SK-N-SH treated with all-trans-retinoic acid at 6 μM for 48 hours (cell line): Measurements from ENCODE around the gene SAYSD1.

Experiments used
- ARNTL ChIP-seq: fragments of 450-650 bp; formaldehyde crosslinking; IDR thresholded peaks from 2 replicates; pipeline ENCODE4 v1.5.0; 2020; ENCODE audit warnings: low read depth, mild to moderate bottlenecking, moderate library complexity, borderline replicate concordance
- CSDC2 ChIP-seq: fragments of 250-450 bp; sonication (Bioruptor Pico); IDR thresholded peaks from 2 replicates; pipeline ENCODE4 v1.5.0; 2020; ENCODE audit warnings: mild to moderate bottlenecking, moderate library complexity
- ISL1 ChIP-seq: fragments of 250-450 bp; sonication (Bioruptor Pico); IDR thresholded peaks from 2 replicates; pipeline ENCODE4 v2.1.2; 2022; ENCODE audit warnings: mild to moderate bottlenecking, moderate library complexity
- POU6F1 ChIP-seq: fragments of 250-450 bp; sonication (Bioruptor Pico); IDR thresholded peaks from 2 replicates; pipeline ENCODE4 v1.8.0; 2021; ENCODE audit warnings: low read depth, mild to moderate bottlenecking, moderate library complexity, borderline replicate concordance

DNA sequence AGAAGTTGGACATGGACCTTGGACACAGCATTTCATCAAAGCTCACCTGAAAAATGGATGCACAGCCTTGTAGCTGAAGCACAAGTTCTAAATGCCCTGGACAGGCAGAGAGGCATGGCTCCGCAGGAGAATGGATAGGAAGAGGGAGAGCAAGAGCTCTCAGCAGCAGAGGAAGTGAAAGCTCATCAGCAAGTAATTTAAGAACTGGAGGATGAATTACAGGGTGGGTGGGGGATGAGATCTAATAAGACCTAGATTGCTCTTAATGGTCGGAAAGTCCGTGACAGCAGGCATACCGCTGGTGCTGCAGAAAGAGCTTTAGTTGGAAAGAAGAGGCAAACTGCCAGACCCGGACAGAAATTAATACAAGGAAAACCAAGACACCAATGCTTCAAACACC is 37.3 kb upstream of the SAYSD1 start:
- TF ChIP-seq CSDC2 (CRISPR knock-in tag) (no peak), ISL1 (CRISPR knock-in tag) (no peak), POU6F1 (no peak), ARNTL (CRISPR knock-in tag) (no peak)
